ENCODE measurements around the gene CFAP57. TPM values are rescaled to one million over a fixed set of nuclear protein-coding genes. Genes with fewer than 3 reads are reported as not detected.

The CFAP57 gene
- total RNA-seq, 4 donors from 2014 or later, result not detected

DNA sequence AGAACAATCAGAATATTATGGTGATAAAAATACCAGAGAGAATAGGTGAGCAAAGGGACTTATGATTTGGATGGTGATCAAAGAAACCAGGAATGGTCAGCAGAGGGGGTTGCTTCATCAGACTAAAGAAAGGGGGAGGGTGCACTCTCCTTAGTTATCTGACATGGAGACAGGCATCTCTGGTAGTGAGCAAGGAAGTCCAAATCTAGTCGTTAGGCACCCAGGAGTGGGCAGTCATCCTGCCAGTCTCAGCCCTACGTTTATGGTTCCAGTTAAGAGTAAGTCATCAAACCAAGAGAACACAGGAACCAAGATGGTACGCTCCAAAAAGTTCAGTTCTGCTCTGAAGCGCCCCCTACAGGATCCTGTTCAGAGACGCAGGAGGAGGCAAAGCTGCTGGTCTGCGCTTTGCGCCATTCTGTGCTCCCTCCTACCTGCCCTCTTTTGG is 28.7 kb upstream of the CFAP57 start:
- no peaks in the 10 kb centered on the region for H3K27me3 ChIP-seq
- TF ChIP-seq POLR2A (IDR thresholded peaks at IDR 0.05), result no peak
- TF ChIP-seq, protein P1, sequence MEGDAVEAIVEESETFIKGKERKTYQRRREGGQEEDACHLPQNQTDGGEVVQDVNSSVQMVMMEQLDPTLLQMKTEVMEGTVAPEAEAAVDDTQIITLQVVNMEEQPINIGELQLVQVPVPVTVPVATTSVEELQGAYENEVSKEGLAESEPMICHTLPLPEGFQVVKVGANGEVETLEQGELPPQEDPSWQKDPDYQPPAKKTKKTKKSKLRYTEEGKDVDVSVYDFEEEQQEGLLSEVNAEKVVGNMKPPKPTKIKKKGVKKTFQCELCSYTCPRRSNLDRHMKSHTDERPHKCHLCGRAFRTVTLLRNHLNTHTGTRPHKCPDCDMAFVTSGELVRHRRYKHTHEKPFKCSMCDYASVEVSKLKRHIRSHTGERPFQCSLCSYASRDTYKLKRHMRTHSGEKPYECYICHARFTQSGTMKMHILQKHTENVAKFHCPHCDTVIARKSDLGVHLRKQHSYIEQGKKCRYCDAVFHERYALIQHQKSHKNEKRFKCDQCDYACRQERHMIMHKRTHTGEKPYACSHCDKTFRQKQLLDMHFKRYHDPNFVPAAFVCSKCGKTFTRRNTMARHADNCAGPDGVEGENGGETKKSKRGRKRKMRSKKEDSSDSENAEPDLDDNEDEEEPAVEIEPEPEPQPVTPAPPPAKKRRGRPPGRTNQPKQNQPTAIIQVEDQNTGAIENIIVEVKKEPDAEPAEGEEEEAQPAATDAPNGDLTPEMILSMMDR (IDR thresholded peaks at IDR 0.05), result no peak
- DNase-seq, result no peak
- no peaks in the 10 kb centered on the region for H3K9me3 ChIP-seq
- no peak overlapping the region for H3K4me3 ChIP-seq
- H3K4me1 ChIP-seq, result peaks cover 0 to 6% (median 2%) of the 10 kb centered on the region in 4 donors
- no peaks in the 10 kb centered on the region for H3K36me3 ChIP-seq
- H3K27ac ChIP-seq, result no peak overlapping the region

DNA sequence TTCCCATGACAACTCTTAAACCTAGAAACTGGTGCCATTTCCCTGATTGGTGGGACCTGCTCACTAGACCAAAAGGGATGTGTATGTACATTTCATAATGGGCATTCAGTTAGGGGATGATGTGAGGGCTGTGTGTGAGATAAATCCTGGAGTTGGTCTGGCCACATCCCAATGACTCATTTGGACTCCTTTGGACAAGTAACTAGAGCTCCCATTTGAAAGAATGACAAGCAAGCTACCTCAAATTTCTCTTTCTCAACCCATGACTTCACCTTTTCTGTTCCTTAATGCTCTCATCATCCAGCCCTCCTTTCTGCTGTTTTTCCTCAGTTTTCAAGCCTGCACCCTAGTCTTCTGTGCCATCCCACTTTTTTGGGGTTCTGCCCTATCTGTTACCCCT is 27.9 kb upstream of the CFAP57 start:
- peaks cover 0 to 6% (median 2%) of the 10 kb centered on the region in 4 donors for H3K4me1 ChIP-seq
- no peak for DNase-seq
- no peaks in the 10 kb centered on the region for H3K36me3 ChIP-seq
- no peak overlapping the region for H3K27ac ChIP-seq
- H3K27me3 ChIP-seq, result no peaks in the 10 kb centered on the region
- H3K4me3 ChIP-seq, result no peak overlapping the region
- TF ChIP-seq, protein P1 (IDR thresholded peaks at IDR 0.05), result no peak
- TF ChIP-seq POLR2A (IDR thresholded peaks at IDR 0.05), result no peak
- no peaks in the 10 kb centered on the region for H3K9me3 ChIP-seq

DNA sequence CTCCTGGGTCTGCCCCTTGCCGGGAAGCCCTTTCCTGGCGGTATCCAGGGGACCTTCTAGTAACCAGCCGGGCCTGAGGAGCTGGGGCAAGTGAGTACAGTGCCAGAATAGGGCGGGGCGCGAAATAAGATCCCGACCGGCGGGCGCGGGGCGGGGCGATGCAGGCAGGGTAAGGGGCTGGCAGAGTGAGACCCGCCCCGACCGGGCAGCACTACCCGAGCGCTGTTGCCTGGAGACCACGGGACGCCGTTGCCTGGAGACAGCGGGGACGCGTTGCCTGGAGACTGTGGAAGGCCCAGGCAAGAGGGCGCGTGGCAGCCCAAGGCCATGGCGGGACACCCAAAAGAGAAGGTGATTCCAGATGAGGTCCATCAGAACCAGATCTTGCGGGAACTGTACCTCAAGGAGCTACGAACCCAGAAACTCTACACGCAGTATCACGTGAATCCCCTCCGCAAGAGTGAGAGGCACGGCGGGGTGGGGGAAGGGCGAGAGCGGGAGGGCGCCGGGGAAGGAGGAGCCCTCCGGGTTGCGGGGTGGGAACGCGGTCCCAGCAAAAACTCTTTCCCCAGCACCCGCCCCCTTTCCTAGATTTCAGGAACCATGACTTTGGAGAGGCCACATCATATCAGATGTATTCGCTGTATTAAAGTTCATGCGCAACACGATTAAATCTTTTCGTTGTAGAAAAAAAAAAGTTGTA is 24.4 kb upstream of the CFAP57 start:
- DNase-seq, result peak in 2 of 3 donors; percentile 60 to 63
- H3K27ac ChIP-seq, result no peak overlapping the region
- TF ChIP-seq, protein P1 (IDR thresholded peaks at IDR 0.05), result no peak
- TF ChIP-seq POLR2A (IDR thresholded peaks at IDR 0.05), result no peak
- H3K9me3 ChIP-seq, result no peaks in the 10 kb centered on the region
- H3K36me3 ChIP-seq, result no peaks in the 10 kb centered on the region
- peaks cover 0 to 6% (median 2%) of the 10 kb centered on the region in 4 donors for H3K4me1 ChIP-seq
- no peaks in the 10 kb centered on the region for H3K27me3 ChIP-seq
- H3K4me3 ChIP-seq, result peak overlapping the region in 3 of 4 donors; percentile 18 to 39 (median 31)

DNA sequence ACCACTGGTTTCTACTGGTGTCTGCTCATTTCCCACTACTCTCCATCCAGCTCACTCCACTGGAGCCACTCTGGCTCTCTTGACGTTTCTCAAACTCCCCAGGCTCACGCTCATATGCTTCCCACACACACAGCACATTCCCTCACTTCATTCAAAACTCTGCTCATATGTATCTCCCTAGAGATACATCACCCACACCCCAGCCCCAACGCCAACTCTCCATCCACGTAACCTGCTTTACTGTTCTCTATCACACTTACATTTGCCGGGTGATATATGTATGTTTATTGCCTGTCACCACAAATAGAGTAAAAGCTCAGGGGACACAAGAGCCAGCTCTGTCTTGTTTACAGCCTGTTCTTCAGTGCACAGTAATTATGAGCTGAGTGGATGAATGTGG is 22.2 kb upstream of the CFAP57 start:
- TF ChIP-seq, protein P1 (IDR thresholded peaks at IDR 0.05), result no peak
- no peak for TF ChIP-seq POLR2A (IDR thresholded peaks at IDR 0.05)
- Histone ChIP-seq H3K4me1 (peaks cover 0 to 6% (median 2%) of the 10 kb centered on the region in 4 donors), H3K27ac (no peak overlapping the region), H3K4me3 (no peak overlapping the region), H3K36me3 (no peaks in the 10 kb centered on the region), H3K27me3 (no peaks in the 10 kb centered on the region), H3K9me3 (no peaks in the 10 kb centered on the region)
- no peak for DNase-seq

DNA sequence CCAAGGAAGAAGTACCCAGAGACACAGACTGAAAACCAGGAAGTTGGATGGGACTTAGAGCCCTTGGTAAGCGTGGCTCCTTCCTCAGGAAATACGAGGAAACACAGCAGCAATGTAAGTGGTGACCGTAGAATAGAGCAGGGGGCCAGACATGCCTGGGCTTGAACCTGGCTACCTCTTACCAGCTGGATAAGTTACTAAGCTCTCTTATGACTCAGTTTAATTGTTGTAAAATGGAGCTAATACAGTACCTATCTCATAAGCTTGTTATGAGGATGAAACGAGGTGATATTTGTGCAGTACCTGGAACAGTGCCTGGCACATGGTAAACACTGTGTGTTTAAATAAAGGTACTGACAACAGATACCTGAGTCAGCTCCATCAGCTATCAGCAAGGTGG is 19.3 kb upstream of the CFAP57 start:
- no peak for TF ChIP-seq POLR2A (IDR thresholded peaks at IDR 0.05)
- TF ChIP-seq, protein P1 (IDR thresholded peaks at IDR 0.05), result no peak
- peaks cover 0 to under 1% (median 0%) of the 10 kb centered on the region in 4 donors for H3K4me1 ChIP-seq

More for the DNA sequence above, 19.3 kb upstream of the CFAP57 start:
- no peak for DNase-seq
- H3K27ac ChIP-seq, result no peak overlapping the region
- no peak overlapping the region for H3K4me3 ChIP-seq
- H3K27me3 ChIP-seq, result no peaks in the 10 kb centered on the region
- no peaks in the 10 kb centered on the region for H3K36me3 ChIP-seq
- H3K9me3 ChIP-seq, result no peaks in the 10 kb centered on the region

Data from Peyer's patch (tissue), 4 donors.